GM12878 (cell line): Measurements from ENCODE around the gene GABRP.

Experiments used
- CTCF ChIP-seq, 3 experiments: IDR thresholded peaks in 2 of 3; conservative IDR thresholded peaks in 1 of 3; 2 replicates each; pipeline ENCODE4 v1.5.1; 2011; ENCODE audit warnings: low read depth in 3 of 3, low read length in 3 of 3, mild to moderate bottlenecking in 3 of 3, control low read depth in 2 of 3, moderate library complexity in 2 of 3, inconsistent platforms in 1 of 3, mixed read lengths in 1 of 3; ENCODE audit not compliant: control insufficient read depth in 2 of 3, insufficient read depth in 1 of 3; ENCODE audit errors: extremely low read depth in 1 of 3
- IRF3 ChIP-seq: fragments of 450-650 bp; IDR thresholded peaks from 2 replicates; pipeline ENCODE4 v1.6.1; 2014; ENCODE audit warnings: mild to moderate bottlenecking
- YY1 ChIP-seq: IDR thresholded peaks from 2 replicates; pipeline ENCODE4 v1.6.1; 2011; ENCODE audit warnings: low read depth, mild to moderate bottlenecking, low read length

GRCh38 chr5:170738840-170739239 lies 44.7 kb upstream of the GABRP start:
- TF ChIP-seq CTCF (IDR thresholded peaks at IDR 0.05 in 2 of 3, conservative IDR thresholded peaks at IDR 0.05 in 1 of 3; ENCODE audit: control insufficient read depth in 2 of 3, extremely low read depth in 1 of 3, insufficient read depth in 1 of 3, low read depth in 3 of 3, low read length in 3 of 3) (no peak), YY1 (no peak), IRF3 (no peak)
